Upper lobe of left lung (tissue), 6 donors: ENCODE results near the gene PPM1H. TPM values are rescaled to one million over a fixed set of nuclear protein-coding genes. Genes with fewer than 3 reads are reported as not detected.
"Not testable (repeated sequence)": the region's sequence is repeated elsewhere in the genome, so short reads cannot be mapped to it uniquely, and the experiment has no call there.

ENCODE experiments used
- ATAC-seq, 2 donors: fragments of 200-7000 bp; cut with Tn5 transposase; one replicate each; pipeline ENCODE4 v1.9.1; 2022; ENCODE audit warnings: mild to moderate bottlenecking in 2 of 2, moderate library complexity in 2 of 2; ENCODE audit not compliant: low FRiP score in 2 of 2
- DNase-seq, 2 donors: peaks; one replicate each; pipeline ENCODE4 v3.0.0-alpha.2; 2019 to 2020
- H3K27ac ChIP-seq, 4 donors: fragments of 200-600 bp; sonication (generic); one replicate each; pipeline ENCODE4 v1.5.1; 2016 to 2019
- H3K27me3 ChIP-seq, 4 donors: fragments of 200-600 bp; sonication (generic); one replicate each; pipeline ENCODE4 v1.5.1; 2017 to 2019
- H3K36me3 ChIP-seq, 4 donors: fragments of 200-600 bp; sonication (generic); one replicate each; pipeline ENCODE4 v1.5.1; 2016 to 2019
- H3K4me1 ChIP-seq, 4 donors: fragments of 200-600 bp; sonication (generic); one replicate each; pipeline ENCODE4 v1.5.1; 2018 to 2019
- H3K4me3 ChIP-seq, 4 donors: fragments of 200-600 bp; sonication (generic); one replicate each; pipeline ENCODE4 v1.5.1; 2017 to 2019; ENCODE audit warnings: mild to moderate bottlenecking in 2 of 4, moderate library complexity in 1 of 4
- H3K9me3 ChIP-seq, 4 donors: fragments of 200-600 bp; sonication (generic); one replicate each; pipeline ENCODE4 v1.5.1; 2018 to 2019
- CTCF ChIP-seq, 6 experiments: fragments of 450-650 bp in 4 of 6; fragments of 200-600 bp in 2 of 6; sonication (generic) in 2 of 6; IDR thresholded peaks; one replicate each; pipeline ENCODE4 v1.5.1; 2016 to 2019; ENCODE audit warnings: antibody characterized with exemption in 6 of 6
- EP300 ChIP-seq, 4 donors: sonication (generic); formaldehyde crosslinking; IDR thresholded peaks; one replicate each; pipeline ENCODE4 v1.5.1; 2017; ENCODE audit warnings: antibody characterized with exemption in 4 of 4, control low read depth in 2 of 4
- POLR2A ChIP-seq, 4 donors: fragments of 450-650 bp; IDR thresholded peaks; one replicate each; pipeline ENCODE4 v1.5.1; 2016 to 2017; ENCODE audit warnings: antibody characterized with exemption in 4 of 4, mild to moderate bottlenecking in 2 of 4
- POLR2AphosphoS5 ChIP-seq, 2 donors: sonication (generic); formaldehyde crosslinking; IDR thresholded peaks; one replicate each; pipeline ENCODE4 v1.5.1; 2017; ENCODE audit warnings: antibody characterized with exemption in 2 of 2
- WGBS, 2 donors: methylation state at CpG; one replicate each; pipeline ENCODE4 v1.1.5; 2017 to 2018; 5-methylcytosine and 5-hydroxymethylcytosine counted together
- total RNA-seq, 6 donors: library from RNA; depleted of rRNA in 4 of 6; stranded (reverse); fragments of >200 nt in 4 of 6; gene quantifications; one replicate each; pipeline versions ENCODE4 v1.1.0 to v1.2.1, GENCODE V29; 2016 to 2021
- donor health status: DM: no; HTN: no; CAD: no; lungs with moderate emphysema.
- donor health status: DM: no; HTN: yes; CAD: no; lungs with severe emphysema.

The PPM1H gene
- total RNA-seq, 6 donors from 2014 or later, result 4.2 to 14.2 (median 8.4) TPM

DNA sequence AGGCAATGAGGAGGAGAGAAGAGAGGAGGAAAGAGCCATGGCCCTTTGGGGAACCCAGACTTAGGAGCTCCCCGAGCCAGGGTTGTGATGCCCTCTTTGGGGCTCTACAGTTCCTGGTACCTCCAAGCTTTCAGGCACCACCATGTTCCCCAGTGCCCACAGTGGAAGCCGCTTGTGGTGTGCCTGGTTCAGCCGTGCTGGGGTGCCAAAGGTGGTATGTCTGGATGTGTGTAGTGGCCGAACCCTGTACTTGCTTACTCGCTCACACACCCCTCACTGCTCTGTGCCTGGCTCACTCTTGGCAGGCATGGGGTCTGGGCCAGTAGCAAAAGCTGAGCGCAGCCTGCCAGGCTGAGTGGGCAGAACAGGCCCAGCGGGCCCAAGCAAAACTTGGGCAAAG, 257.6 kb downstream of the PPM1H start:
- peaks cover 0 to 12% (median 0%) of the 10 kb centered on the region in 4 donors for H3K9me3 ChIP-seq
- peaks cover 5 to 11% (median 8%) of the 10 kb centered on the region in 4 donors for H3K4me1 ChIP-seq
- no peak overlapping the region for H3K27ac ChIP-seq
- TF ChIP-seq CTCF (IDR thresholded peaks at IDR 0.05) (no peak), EP300 (IDR thresholded peaks at IDR 0.05) (no peak), POLR2A (IDR thresholded peaks at IDR 0.05) (no peak), POLR2AphosphoS5 (IDR thresholded peaks at IDR 0.05) (no peak)
- no peaks in the 10 kb centered on the region for H3K36me3 ChIP-seq
- 98% methylated on average over 7 of the region's 7 CpGs for WGBS, 2 donors
- H3K27me3 ChIP-seq, result no peaks in the 10 kb centered on the region
- H3K4me3 ChIP-seq, result no peak overlapping the region
- DNase-seq (peak in 1 of 2 donors; percentile 17), ATAC-seq (no peak)

DNA sequence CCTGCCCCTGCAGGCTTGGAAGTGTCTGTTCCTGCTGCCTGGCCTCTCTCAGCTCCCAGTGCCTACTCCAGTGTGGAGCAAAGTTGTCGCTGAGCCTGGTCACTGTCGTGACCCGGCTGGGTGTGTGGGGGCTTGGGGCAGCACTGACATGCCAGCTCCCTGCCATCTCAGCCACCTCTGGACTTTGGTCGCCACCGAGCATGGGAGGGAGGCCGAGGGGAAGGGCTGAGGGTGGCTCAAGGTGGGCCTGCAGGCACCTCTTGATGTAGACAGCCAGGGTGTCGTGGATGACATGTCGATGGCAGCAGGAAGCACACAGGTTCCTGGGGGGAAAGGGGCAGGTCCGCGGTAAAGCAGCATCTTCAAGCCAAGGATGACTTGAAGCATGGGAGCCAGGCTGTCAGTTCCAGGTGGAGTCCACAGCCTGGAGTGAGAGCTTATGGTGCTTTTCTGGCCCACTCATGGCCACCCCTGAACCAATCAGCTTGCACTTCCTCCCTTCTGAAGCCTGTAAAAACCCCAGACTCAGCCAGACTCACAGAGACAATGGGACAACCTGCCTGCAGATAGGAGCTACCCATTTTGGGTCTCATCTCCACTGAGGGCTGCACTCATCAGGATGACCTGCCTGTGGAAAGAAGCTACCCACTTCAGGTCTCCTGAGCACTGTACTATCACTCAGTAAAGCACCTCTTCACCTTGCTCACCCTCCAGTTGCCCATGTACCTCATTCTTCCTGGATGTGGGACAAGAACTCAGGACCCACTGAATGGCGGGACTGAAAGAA, 258.2 kb downstream of the PPM1H start:
- no peaks in the 10 kb centered on the region for H3K36me3 ChIP-seq
- H3K4me3 ChIP-seq, result no peak overlapping the region
- no peaks in the 10 kb centered on the region for H3K27me3 ChIP-seq
- H3K4me1 ChIP-seq, result peaks cover 5 to 11% (median 8%) of the 10 kb centered on the region in 4 donors
- H3K27ac ChIP-seq, result no peak overlapping the region
- TF ChIP-seq CTCF (IDR thresholded peaks at IDR 0.05) (no peak), EP300 (IDR thresholded peaks at IDR 0.05) (no peak), POLR2AphosphoS5 (IDR thresholded peaks at IDR 0.05) (no peak), POLR2A (IDR thresholded peaks at IDR 0.05) (no peak)
- peaks cover 0 to 12% (median 0%) of the 10 kb centered on the region in 4 donors for H3K9me3 ChIP-seq
- ATAC-seq (no peak), DNase-seq (peak in 1 of 2 donors; percentile 46)
- 87 to 96% methylated on average over 3 to 11 of the region's 11 CpGs for WGBS, 2 donors

DNA sequence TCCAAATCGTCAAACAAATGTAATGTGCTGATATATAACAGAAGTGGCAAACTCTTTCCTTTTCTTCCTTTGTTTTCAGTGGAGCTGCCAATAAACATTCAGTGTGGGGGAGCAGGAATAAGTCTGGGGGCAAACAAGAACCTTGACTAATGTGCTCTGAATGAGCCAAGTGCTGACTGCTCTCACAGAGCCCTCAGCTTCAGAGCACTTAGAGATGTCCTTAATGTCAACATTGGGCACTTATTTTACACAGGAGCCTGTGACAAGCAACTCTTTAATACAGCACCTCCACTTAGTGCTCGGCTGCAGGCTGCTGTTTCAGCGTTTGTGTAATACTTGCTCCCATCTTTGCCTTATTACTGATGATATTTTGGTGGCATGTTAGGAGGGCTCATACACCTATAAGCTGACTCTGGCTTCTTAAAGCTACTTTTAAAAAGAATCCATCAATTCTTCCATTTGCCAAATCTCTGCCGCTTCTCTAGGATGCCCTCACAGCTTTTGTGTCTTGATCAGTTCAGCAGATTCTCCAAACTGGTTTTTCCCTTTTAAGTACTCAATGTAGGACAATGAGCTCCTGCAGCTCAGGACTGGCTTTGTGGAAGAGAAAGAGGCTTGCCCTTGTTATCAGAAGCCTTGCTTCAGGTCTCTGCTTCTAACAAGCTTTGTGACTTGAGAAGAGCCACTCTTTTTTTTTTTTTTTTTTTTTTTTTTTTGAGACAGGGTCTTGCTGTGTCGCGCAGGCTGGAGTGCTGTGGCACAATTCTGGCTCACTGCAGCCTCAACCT, 261.7 kb downstream of the PPM1H start:
- WGBS, 2 donors, result 64 to 66% methylated on average over 4 to 6 of the region's 6 CpGs
- H3K27me3 ChIP-seq, result no peaks in the 10 kb centered on the region
- H3K36me3 ChIP-seq, result no peaks in the 10 kb centered on the region
- no peak for TF ChIP-seq POLR2AphosphoS5 (IDR thresholded peaks at IDR 0.05)
- TF ChIP-seq POLR2A (IDR thresholded peaks at IDR 0.05), result no peak
- TF ChIP-seq EP300 (IDR thresholded peaks at IDR 0.05), result no peak
- H3K4me3 ChIP-seq, result no peak overlapping the region
- peaks cover 0 to 4% (median 0%) of the 10 kb centered on the region in 4 donors for H3K4me1 ChIP-seq
- H3K9me3 ChIP-seq, result peaks cover 0 to 12% (median 0%) of the 10 kb centered on the region in 4 donors
- ATAC-seq (no peak), DNase-seq (peak in 1 of 2 donors; percentile 23)
- no peak overlapping the region for H3K27ac ChIP-seq

- H3K27me3 ChIP-seq, result no peaks in the 10 kb centered on the region
- 93% methylated on average over 10 of the region's 10 CpGs for WGBS, 2 donors
- no peak overlapping the region for H3K4me3 ChIP-seq
- no peaks in the 10 kb centered on the region for H3K9me3 ChIP-seq
- H3K36me3 ChIP-seq, result no peaks in the 10 kb centered on the region
- TF ChIP-seq EP300 (IDR thresholded peaks at IDR 0.05) (no peak), POLR2AphosphoS5 (IDR thresholded peaks at IDR 0.05) (no peak), POLR2A (IDR thresholded peaks at IDR 0.05) (no peak), CTCF (IDR thresholded peaks at IDR 0.05) (no peak)
- peaks cover 0 to 4% (median 0%) of the 10 kb centered on the region in 4 donors for H3K4me1 ChIP-seq
- DNase-seq, result no peak
- no peak for ATAC-seq
- H3K27ac ChIP-seq, result no peak overlapping the region
Observed at GRCh38 chr12:62670986-62671720, 263.8 kb downstream of the PPM1H start.

GRCh38 chr12:62668782-62669181, 266.2 kb downstream of the PPM1H start:
- ATAC-seq (no peak), DNase-seq (no peak)
- Histone ChIP-seq H3K4me3 (no peak overlapping the region), H3K4me1 (peaks cover 0 to 4% (median 0%) of the 10 kb centered on the region in 4 donors), H3K9me3 (no peaks in the 10 kb centered on the region), H3K27ac (no peak overlapping the region), H3K36me3 (no peaks in the 10 kb centered on the region), H3K27me3 (no peaks in the 10 kb centered on the region)
- no peak for TF ChIP-seq POLR2AphosphoS5 (IDR thresholded peaks at IDR 0.05)
- 96 to 100% methylated on average over 3 of the region's 3 CpGs for WGBS, 2 donors

GRCh38 chr12:62664951-62665350, 270.0 kb downstream of the PPM1H start:
- not testable (repeated sequence) for H3K27ac ChIP-seq, H3K4me3 ChIP-seq, DNase-seq, ATAC-seq, H3K36me3 ChIP-seq, H3K9me3 ChIP-seq, H3K27me3 ChIP-seq, H3K4me1 ChIP-seq
- WGBS, 2 donors, result 90 to 97% methylated on average over 5 of the region's 5 CpGs
